HepG2 (cell line): Measurements from ENCODE around the gene CDYL. TPM values are rescaled to one million over a fixed set of nuclear protein-coding genes. Genes with fewer than 3 reads are reported as not detected.

ENCODE experiments used
- AHR ChIP-seq: IDR thresholded peaks from 2 replicates; pipeline ENCODE4 v1.6.1; 2018; ENCODE audit warnings: missing genetic modification reagents, missing compliant biosample characterization
- ATF1 ChIP-seq: IDR thresholded peaks from 2 replicates; pipeline ENCODE4 v1.6.1; 2016; ENCODE audit warnings: mild to moderate bottlenecking, control low read depth
- ETV5 ChIP-seq: IDR thresholded peaks from 2 replicates; pipeline ENCODE4 v1.6.1; 2018; ENCODE audit warnings: missing biosample characterization, missing genetic modification reagents, inconsistent platforms, borderline replicate concordance
- MBNL3 ChIP-seq: fragments of 250-450 bp; sonication (Bioruptor Pico); conservative IDR thresholded peaks from 2 replicates; pipeline ENCODE4 v1.8.0; 2022; ENCODE audit warnings: mild to moderate bottlenecking, inconsistent platforms
- MEIS2 ChIP-seq: sonication (generic); formaldehyde crosslinking; IDR thresholded peaks from 2 replicates; pipeline ENCODE4 v1.9.0; 2021; ENCODE audit warnings: mild to moderate bottlenecking, missing genetic modification reagents
- MTF1 ChIP-seq: sonication (generic); formaldehyde crosslinking; IDR thresholded peaks from 2 replicates; pipeline ENCODE4 v1.5.0; 2020; ENCODE audit warnings: missing genetic modification reagents
- PHB2 ChIP-seq: fragments of 450-650 bp; IDR thresholded peaks from 2 replicates; pipeline ENCODE4 v1.6.1; 2018; ENCODE audit not compliant: partially characterized antibody
- TBL1XR1 ChIP-seq: fragments of 150-350 bp; IDR thresholded peaks from 2 replicates; pipeline ENCODE4 v1.6.1; 2014; ENCODE audit warnings: borderline replicate concordance, low read length; ENCODE audit not compliant: partially characterized antibody
- WIZ ChIP-seq: sonication (generic); formaldehyde crosslinking; IDR thresholded peaks from 2 replicates; pipeline ENCODE4 v1.5.1; 2020; ENCODE audit warnings: mild to moderate bottlenecking, missing genetic modification reagents
- ZBTB7A ChIP-seq: sonication (generic); formaldehyde crosslinking; IDR thresholded peaks from 2 replicates; pipeline ENCODE4 v1.8.0; 2022; ENCODE audit warnings: mild to moderate bottlenecking, missing genetic modification reagents
- ZNF326 ChIP-seq: sonication (generic); formaldehyde crosslinking; IDR thresholded peaks from 2 replicates; pipeline ENCODE4 v1.4.0; 2020; ENCODE audit warnings: missing genetic modification reagents, borderline replicate concordance
- polyA plus RNA-seq, 8 experiments: library from polyadenylated mRNA; depleted of rRNA in 3 of 8; stranded (reverse) in 7 of 8; unstranded in 1 of 8; fragments of >200 nt; fragmentation: Illumina TruSeq in 4 of 8; extraction: Trizol in 4 of 8; gene quantifications; 2 replicates each; pipeline versions ENCODE4 v1.2.1 to v1.2.3, GENCODE V29; 2011 to 2016; ENCODE audit warnings: low read depth in 4 of 8, missing spikeins in 1 of 8, mixed read lengths in 1 of 8; ENCODE audit not compliant: insufficient read depth in 1 of 8
- total RNA-seq, 5 experiments: library from RNA; depleted of rRNA; stranded (reverse); fragments of >200 nt; fragmentation: Illumina TruSeq; extraction: Trizol; gene quantifications; 2 replicates each; pipeline ENCODE4 v1.2.3, GENCODE V29; 2016; ENCODE audit warnings: low read depth in 1 of 5
- TF ChIP-seq, protein P1 (sequence below): sonication (generic); formaldehyde crosslinking; IDR thresholded peaks from 2 replicates; pipeline ENCODE4 v1.5.1; 2020; ENCODE audit warnings: mild to moderate bottlenecking, missing genetic modification reagents, borderline replicate concordance
- TF ChIP-seq, protein P2 (sequence below): sonication (generic); formaldehyde crosslinking; IDR thresholded peaks from 2 replicates; pipeline ENCODE4 v1.9.0; 2021; ENCODE audit warnings: missing genetic modification reagents, borderline replicate concordance
- TF ChIP-seq, protein P3 (sequence below): sonication (generic); formaldehyde crosslinking; IDR thresholded peaks from 2 replicates; pipeline ENCODE4 v1.9.0; 2021; ENCODE audit warnings: missing genetic modification reagents, borderline replicate concordance
- TF ChIP-seq, protein P4 (sequence below): sonication (generic); formaldehyde crosslinking; IDR thresholded peaks from 2 replicates; pipeline ENCODE4 v1.4.0; 2020; ENCODE audit warnings: missing genetic modification reagents, borderline replicate concordance

The CDYL gene
- total and polyA plus RNA-seq, 2 of the 13 experiments (the other 11 are each of a cell fraction or from before 2014, with no cell fraction given) = 22.8 to 105 TPM

DNA sequence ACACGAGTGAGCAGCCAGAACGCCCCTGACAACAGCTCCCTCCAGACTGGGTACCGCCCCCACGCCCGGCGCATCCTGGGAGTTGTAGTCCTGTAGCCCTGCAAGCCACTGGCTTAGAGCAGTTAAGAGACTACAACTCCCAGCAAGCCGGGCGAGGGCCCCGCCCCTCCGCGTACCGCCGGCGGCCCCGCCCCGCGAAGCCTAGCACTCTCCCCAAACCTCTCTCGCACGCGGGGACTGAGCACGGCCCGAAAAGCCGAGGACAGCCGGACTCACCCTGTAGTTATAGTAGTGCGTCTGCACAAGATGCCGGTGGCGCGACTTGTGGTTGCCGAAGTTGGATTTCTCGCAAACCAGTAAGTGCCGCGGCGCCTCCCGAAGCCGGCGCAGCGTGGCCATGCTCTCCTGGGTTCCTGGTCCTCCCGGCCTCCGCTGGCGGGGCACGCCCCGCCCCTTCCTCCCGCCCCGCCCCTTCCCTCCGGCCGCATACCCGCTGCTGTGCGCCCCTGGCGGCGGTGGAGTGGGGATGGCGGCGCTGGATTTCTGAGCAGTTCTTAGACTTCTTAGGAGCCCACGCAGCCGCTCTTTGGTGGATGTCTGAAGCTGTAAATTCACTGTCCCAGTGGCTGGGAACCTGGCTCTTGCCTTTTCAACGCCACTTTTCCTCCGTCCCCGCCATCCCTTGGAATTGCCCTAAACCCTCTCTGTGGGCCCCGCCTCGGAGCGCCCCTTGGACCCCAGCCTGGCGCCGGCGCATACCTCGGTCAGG, 227.6 kb downstream of the CDYL start, which contains the start of gene RPP40 (continued):
- TF ChIP-seq, protein P1, sequence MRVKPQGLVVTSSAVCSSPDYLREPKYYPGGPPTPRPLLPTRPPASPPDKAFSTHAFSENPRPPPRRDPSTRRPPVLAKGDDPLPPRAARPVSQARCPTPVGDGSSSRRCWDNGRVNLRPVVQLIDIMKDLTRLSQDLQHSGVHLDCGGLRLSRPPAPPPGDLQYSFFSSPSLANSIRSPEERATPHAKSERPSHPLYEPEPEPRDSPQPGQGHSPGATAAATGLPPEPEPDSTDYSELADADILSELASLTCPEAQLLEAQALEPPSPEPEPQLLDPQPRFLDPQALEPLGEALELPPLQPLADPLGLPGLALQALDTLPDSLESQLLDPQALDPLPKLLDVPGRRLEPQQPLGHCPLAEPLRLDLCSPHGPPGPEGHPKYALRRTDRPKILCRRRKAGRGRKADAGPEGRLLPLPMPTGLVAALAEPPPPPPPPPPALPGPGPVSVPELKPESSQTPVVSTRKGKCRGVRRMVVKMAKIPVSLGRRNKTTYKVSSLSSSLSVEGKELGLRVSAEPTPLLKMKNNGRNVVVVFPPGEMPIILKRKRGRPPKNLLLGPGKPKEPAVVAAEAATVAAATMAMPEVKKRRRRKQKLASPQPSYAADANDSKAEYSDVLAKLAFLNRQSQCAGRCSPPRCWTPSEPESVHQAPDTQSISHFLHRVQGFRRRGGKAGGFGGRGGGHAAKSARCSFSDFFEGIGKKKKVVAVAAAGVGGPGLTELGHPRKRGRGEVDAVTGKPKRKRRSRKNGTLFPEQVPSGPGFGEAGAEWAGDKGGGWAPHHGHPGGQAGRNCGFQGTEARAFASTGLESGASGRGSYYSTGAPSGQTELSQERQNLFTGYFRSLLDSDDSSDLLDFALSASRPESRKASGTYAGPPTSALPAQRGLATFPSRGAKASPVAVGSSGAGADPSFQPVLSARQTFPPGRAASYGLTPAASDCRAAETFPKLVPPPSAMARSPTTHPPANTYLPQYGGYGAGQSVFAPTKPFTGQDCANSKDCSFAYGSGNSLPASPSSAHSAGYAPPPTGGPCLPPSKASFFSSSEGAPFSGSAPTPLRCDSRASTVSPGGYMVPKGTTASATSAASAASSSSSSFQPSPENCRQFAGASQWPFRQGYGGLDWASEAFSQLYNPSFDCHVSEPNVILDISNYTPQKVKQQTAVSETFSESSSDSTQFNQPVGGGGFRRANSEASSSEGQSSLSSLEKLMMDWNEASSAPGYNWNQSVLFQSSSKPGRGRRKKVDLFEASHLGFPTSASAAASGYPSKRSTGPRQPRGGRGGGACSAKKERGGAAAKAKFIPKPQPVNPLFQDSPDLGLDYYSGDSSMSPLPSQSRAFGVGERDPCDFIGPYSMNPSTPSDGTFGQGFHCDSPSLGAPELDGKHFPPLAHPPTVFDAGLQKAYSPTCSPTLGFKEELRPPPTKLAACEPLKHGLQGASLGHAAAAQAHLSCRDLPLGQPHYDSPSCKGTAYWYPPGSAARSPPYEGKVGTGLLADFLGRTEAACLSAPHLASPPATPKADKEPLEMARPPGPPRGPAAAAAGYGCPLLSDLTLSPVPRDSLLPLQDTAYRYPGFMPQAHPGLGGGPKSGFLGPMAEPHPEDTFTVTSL (CRISPR knock-in tag) = no peak; the same call in 1 of the 2 replicates
- TF ChIP-seq MBNL3 (no peak), WIZ (CRISPR knock-in tag) (peak; percentile 21; the same call in 1 of the 2 replicates), ZNF326 (CRISPR knock-in tag) (no peak), MEIS2 (CRISPR knock-in tag) (peak; percentile 12; the same call in 1 of the 2 replicates), AHR (peak; percentile 87), ZBTB7A (CRISPR knock-in tag) (no peak), TBL1XR1 (no peak), ETV5 (CRISPR knock-in tag) (peak; percentile 11; the same call in 1 of the 2 replicates), PHB2 (no peak), ATF1 (CRISPR knock-in tag) (peak; percentile 69; the same call in 1 of the 2 replicates), MTF1 (CRISPR knock-in tag) (peak; percentile 87)
- TF ChIP-seq, protein P2, sequence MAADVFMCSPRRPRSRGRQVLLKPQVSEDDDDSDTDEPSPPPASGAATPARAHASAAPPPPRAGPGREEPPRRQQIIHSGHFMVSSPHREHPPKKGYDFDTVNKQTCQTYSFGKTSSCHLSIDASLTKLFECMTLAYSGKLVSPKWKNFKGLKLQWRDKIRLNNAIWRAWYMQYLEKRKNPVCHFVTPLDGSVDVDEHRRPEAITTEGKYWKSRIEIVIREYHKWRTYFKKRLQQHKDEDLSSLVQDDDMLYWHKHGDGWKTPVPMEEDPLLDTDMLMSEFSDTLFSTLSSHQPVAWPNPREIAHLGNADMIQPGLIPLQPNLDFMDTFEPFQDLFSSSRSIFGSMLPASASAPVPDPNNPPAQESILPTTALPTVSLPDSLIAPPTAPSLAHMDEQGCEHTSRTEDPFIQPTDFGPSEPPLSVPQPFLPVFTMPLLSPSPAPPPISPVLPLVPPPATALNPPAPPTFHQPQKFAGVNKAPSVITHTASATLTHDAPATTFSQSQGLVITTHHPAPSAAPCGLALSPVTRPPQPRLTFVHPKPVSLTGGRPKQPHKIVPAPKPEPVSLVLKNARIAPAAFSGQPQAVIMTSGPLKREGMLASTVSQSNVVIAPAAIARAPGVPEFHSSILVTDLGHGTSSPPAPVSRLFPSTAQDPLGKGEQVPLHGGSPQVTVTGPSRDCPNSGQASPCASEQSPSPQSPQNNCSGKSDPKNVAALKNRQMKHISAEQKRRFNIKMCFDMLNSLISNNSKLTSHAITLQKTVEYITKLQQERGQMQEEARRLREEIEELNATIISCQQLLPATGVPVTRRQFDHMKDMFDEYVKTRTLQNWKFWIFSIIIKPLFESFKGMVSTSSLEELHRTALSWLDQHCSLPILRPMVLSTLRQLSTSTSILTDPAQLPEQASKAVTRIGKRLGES (CRISPR knock-in tag) = peak; percentile 85
- TF ChIP-seq, protein P3, sequence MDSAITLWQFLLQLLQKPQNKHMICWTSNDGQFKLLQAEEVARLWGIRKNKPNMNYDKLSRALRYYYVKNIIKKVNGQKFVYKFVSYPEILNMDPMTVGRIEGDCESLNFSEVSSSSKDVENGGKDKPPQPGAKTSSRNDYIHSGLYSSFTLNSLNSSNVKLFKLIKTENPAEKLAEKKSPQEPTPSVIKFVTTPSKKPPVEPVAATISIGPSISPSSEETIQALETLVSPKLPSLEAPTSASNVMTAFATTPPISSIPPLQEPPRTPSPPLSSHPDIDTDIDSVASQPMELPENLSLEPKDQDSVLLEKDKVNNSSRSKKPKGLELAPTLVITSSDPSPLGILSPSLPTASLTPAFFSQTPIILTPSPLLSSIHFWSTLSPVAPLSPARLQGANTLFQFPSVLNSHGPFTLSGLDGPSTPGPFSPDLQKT = peak; percentile 24
- TF ChIP-seq, protein P4, sequence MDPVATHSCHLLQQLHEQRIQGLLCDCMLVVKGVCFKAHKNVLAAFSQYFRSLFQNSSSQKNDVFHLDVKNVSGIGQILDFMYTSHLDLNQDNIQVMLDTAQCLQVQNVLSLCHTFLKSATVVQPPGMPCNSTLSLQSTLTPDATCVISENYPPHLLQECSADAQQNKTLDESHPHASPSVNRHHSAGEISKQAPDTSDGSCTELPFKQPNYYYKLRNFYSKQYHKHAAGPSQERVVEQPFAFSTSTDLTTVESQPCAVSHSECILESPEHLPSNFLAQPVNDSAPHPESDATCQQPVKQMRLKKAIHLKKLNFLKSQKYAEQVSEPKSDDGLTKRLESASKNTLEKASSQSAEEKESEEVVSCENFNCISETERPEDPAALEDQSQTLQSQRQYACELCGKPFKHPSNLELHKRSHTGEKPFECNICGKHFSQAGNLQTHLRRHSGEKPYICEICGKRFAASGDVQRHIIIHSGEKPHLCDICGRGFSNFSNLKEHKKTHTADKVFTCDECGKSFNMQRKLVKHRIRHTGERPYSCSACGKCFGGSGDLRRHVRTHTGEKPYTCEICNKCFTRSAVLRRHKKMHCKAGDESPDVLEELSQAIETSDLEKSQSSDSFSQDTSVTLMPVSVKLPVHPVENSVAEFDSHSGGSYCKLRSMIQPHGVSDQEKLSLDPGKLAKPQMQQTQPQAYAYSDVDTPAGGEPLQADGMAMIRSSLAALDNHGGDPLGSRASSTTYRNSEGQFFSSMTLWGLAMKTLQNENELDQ (CRISPR knock-in tag) = no peak
